ENCODE data around the gene FAM222A. TPM values are rescaled to one million over a fixed set of nuclear protein-coding genes. Genes with fewer than 3 reads are reported as not detected.

Gene FAM222A
- total RNA-seq, 1 donor from 2014 or later: 7.9 TPM

DNA sequence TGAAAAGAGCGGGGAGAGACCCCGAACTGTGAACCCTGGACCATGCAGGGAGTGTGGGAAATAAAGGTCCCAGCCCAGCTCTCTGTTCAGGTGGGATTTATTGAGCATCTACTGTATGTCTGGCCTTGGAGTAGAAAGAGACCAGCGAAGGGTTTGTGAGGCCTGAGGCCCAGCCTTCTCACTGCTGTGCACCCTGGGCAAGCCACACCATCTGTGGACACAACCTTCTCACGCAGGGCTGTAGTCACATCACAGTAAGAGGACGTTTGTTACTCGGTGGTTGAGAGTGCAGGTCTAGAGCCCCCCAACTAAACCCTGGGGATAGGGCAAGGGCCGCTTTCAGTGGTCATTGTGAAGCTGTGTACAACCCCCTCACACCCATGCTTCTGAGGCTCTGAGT, 18.2 kb downstream of the FAM222A start:
- no peak for TF ChIP-seq CTCF (conservative IDR thresholded peaks at IDR 0.05)
- H3K4me1 Mint-ChIP-seq (ENCODE audit: unreplicated experiment): peaks cover 23% of the 10 kb centered on the region
- peaks cover 34% of the 10 kb centered on the region for H3K27me3 Mint-ChIP-seq
- H3K36me3 Mint-ChIP-seq: no peaks in the 10 kb centered on the region
- H3K4me3 Mint-ChIP-seq: no peak overlapping the region
- H3K27ac Mint-ChIP-seq: no peak overlapping the region
- H3K9me3 Mint-ChIP-seq: no peaks in the 10 kb centered on the region
- DNase-seq (ENCODE audit: extremely low spot score, unreplicated experiment): no peak

- no peaks in the 10 kb centered on the region for H3K36me3 Mint-ChIP-seq
- H3K9me3 Mint-ChIP-seq: no peaks in the 10 kb centered on the region
- TF ChIP-seq CTCF (conservative IDR thresholded peaks at IDR 0.05): no peak
- H3K27me3 Mint-ChIP-seq: peaks cover 34% of the 10 kb centered on the region
- no peak for DNase-seq (ENCODE audit: extremely low spot score, unreplicated experiment)
- peak overlapping the region; percentile 1 for H3K4me3 Mint-ChIP-seq
- H3K4me1 Mint-ChIP-seq (ENCODE audit: unreplicated experiment): peaks cover 26% of the 10 kb centered on the region
- no peak overlapping the region for H3K27ac Mint-ChIP-seq
Measured at GRCh38 chr12:109732321-109733305, 19.0 kb downstream of the FAM222A start.

DNA sequence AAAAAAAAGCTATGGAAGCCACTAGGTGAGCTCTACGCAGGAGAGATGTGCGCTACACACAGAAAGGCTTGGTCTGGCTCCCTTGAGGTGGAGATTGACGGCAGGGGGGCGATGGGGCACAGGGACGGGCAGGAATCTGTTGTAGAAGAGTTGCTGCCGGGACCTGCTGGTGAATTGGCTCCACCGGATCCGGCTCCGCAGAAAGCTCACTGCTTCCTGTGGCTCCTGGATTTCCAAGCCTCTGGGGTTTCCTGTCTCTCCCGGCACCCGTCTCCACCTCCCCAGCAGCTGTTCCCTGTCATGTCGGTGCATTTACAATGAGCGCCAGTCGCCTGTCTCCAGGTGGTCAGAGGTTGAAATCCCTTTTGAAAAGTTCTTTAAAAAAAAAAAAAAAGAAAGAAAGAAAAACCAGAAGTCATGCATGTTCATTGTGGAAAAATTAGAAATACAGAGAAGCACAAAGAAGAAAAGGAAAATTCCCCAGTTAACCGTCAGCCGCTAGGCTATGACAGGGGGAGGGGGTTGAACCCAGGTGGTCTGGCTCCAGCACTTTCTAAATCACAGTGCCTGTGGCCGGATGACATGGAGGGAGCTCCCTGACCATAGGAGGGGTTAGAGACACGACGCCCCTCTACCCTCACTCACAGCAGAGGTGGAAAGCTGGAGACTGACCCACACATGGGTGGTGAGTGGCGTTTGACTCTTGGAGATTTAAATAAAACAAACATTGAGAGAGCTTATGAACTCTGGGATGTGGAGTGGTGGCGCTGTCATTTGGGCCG, 20.8 kb downstream of the FAM222A start:
- no peak for DNase-seq (ENCODE audit: extremely low spot score, unreplicated experiment)
- TF ChIP-seq CTCF (conservative IDR thresholded peaks at IDR 0.05): no peak
- peak overlapping the region; percentile 31 for H3K4me3 Mint-ChIP-seq
- H3K27me3 Mint-ChIP-seq: peaks cover 34% of the 10 kb centered on the region
- peaks cover 35% of the 10 kb centered on the region for H3K4me1 Mint-ChIP-seq (ENCODE audit: unreplicated experiment)
- no peaks in the 10 kb centered on the region for H3K9me3 Mint-ChIP-seq
- H3K36me3 Mint-ChIP-seq: no peaks in the 10 kb centered on the region
- H3K27ac Mint-ChIP-seq: no peak overlapping the region

GRCh38 chr12:109735051-109735521, 21.5 kb downstream of the FAM222A start:
- Mint-ChIP-seq H3K4me3 (no peak overlapping the region), H3K9me3 (no peaks in the 10 kb centered on the region), H3K27me3 (peaks cover 34% of the 10 kb centered on the region), H3K36me3 (no peaks in the 10 kb centered on the region), H3K27ac (no peak overlapping the region), H3K4me1 (ENCODE audit: unreplicated experiment) (peaks cover 35% of the 10 kb centered on the region)
- DNase-seq (ENCODE audit: extremely low spot score, unreplicated experiment): no peak
- no peak for TF ChIP-seq CTCF (conservative IDR thresholded peaks at IDR 0.05)

GRCh38 chr12:109735825-109736551, 22.4 kb downstream of the FAM222A start:
- no peak for TF ChIP-seq CTCF (conservative IDR thresholded peaks at IDR 0.05)

More at GRCh38 chr12:109735825-109736551, 22.4 kb downstream of the FAM222A start:
- H3K27me3 Mint-ChIP-seq: peaks cover 34% of the 10 kb centered on the region
- peak overlapping the region; percentile 76 for H3K27ac Mint-ChIP-seq
- H3K9me3 Mint-ChIP-seq: no peaks in the 10 kb centered on the region
- H3K4me1 Mint-ChIP-seq (ENCODE audit: unreplicated experiment): peaks cover 39% of the 10 kb centered on the region
- no peak for DNase-seq (ENCODE audit: extremely low spot score, unreplicated experiment)
- H3K36me3 Mint-ChIP-seq: no peaks in the 10 kb centered on the region
- H3K4me3 Mint-ChIP-seq: no peak overlapping the region

Measured in type B pancreatic cell (in vitro differentiated cells).